GM20000 (cell line): ENCODE measurements around the gene EPB41L4B.

Experiments
- DNase-seq: peaks from one replicate; pipeline ENCODE4 v3.0.0; 2012; ENCODE audit warnings: low spot score
- CTCF ChIP-seq: IDR thresholded peaks from 2 replicates; pipeline ENCODE4 v1.5.1; 2012; ENCODE audit warnings: mild to moderate bottlenecking, control low read depth; ENCODE audit errors: extremely low read depth, missing control alignments

Gene EPB41L4B

GRCh38 chr9:109163194-109163593 lies 157.7 kb downstream of the EPB41L4B start:
- no peak for DNase-seq
- no peak for TF ChIP-seq CTCF

- TF ChIP-seq CTCF: no peak
- DNase-seq: no peak
These were observed 158.2 kb downstream of the EPB41L4B start for GRCh38 chr9:109162677-109163076.

DNA sequence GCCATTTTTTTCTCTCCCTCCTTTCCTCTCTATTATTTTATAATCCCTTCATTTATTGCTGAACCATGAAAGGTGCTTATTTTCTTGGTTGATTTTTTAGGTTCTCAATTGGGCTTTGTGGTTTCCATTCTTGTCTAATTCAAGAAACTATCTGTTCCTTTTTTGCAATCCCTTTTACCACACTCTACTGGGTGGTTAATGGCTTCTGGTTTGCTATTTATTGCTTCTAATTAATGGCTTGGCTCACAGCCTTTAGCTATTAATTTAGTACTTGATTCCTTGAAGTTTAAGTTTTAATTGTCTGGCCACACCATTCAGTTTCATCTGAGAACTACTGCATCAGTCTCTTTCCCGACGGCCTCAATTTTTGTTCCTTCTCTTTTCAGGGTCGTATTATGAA lies 159.4 kb downstream of the EPB41L4B start:
- no peak for DNase-seq

DNA sequence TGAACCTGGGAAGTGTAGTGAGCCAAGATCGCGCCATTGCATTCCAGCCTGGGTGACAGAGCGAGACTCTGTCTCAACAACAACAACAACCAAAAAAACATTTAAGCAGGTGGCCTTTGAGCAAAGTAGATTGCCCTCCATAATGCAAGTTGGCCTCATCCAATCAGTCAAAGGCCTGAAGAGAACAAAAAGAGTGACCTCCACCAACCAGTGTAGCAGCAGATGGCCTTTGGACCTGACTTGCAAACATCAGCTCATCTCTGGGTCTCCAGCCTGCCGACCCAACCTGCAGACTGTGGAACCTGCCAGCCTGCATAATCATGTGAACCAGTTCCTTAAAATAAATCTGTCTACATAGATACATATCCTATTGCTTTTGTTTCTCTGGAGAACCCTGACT lies 161.3 kb downstream of the EPB41L4B start:
- TF ChIP-seq CTCF: no peak
- no peak for DNase-seq

More for the DNA sequence above, 159.4 kb downstream of the EPB41L4B start:
- TF ChIP-seq CTCF: no peak

DNA sequence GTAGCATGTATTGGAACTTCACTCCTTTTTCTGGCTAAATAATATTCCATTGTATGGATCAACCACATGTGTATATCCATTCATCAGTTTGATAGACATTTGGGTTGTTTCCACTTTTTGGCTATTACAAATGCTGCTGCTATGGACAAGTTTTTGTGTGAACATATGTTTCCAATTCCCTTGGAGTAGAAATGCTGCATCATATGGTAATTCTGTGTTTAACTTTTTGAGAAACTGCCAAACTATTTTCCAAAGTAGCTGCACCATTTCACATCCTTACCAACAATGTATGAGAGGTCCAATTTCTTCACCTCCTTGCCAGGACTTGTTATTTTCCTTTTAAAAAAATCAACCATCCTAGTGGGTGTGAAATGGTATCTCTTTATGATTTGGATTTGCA lies 162.2 kb downstream of the EPB41L4B start:
- DNase-seq: no peak
- no peak for TF ChIP-seq CTCF

DNA sequence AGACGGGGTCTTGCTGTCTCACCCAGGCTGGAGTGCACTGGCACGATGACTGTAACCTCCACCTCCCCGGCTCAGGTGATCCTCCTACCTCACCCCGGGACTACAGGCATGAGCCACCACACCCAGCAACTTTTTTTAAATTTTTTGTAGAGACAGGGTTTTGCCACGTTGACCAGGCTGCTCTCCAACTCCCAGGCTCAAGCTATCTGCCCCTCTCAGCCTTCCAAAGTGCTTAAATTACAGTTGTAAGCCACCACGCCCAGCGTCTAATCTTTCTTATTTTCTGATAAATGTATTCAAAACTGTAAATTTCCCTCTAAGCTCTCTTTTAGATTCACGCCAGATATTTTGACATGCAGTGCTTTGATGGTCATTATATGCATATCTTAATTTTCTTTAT lies 164.2 kb downstream of the EPB41L4B start:
- no peak for DNase-seq
- no peak for TF ChIP-seq CTCF

GRCh38 chr9:109150925-109151545 lies 169.8 kb downstream of the EPB41L4B start:
- TF ChIP-seq CTCF: no peak
- DNase-seq: no peak

GRCh38 chr9:109149722-109150121 lies 171.1 kb downstream of the EPB41L4B start:
- no peak for DNase-seq
- TF ChIP-seq CTCF: no peak
